GM12878 (cell line): Measurements from ENCODE around the gene PRKAA1. TPM values are rescaled to one million over a fixed set of nuclear protein-coding genes. Genes with fewer than 3 reads are reported as not detected.

Source experiments
- BCLAF1 ChIP-seq: fragments of 450-650 bp; IDR thresholded peaks from 2 replicates; pipeline ENCODE4 v1.6.1; 2017; ENCODE audit warnings: antibody characterized with exemption, mild to moderate bottlenecking, moderate library complexity
- MAX ChIP-seq: IDR thresholded peaks from 2 replicates; pipeline ENCODE4 v1.6.1; 2012; ENCODE audit warnings: low read depth, low read length, improper control_type of control experiment
- MXI1 ChIP-seq: fragments of 150-350 bp; IDR thresholded peaks from 2 replicates; pipeline ENCODE4 v1.6.1; 2011; ENCODE audit warnings: low read depth, mild to moderate bottlenecking, inconsistent platforms, low read length, improper control_type of control experiment
- SKIL ChIP-seq: fragments of 450-650 bp; IDR thresholded peaks from 2 replicates; pipeline ENCODE4 v1.6.1; 2017; ENCODE audit warnings: mild to moderate bottlenecking, low read depth, inconsistent platforms; ENCODE audit not compliant: poor library complexity, severe bottlenecking
- ZBTB4 ChIP-seq: fragments of 450-650 bp; formaldehyde crosslinking; IDR thresholded peaks from 2 replicates; pipeline ENCODE4 v1.4.0; 2022; ENCODE audit warnings: mild to moderate bottlenecking, moderate library complexity
- ZNF622 ChIP-seq: fragments of 450-650 bp; IDR thresholded peaks from 2 replicates; pipeline ENCODE4 v1.6.1; 2017; ENCODE audit warnings: mild to moderate bottlenecking, inconsistent platforms
- polyA plus RNA-seq, 11 experiments: library from polyadenylated mRNA; depleted of rRNA in 4 of 11; unstranded in 6 of 11; stranded (reverse) in 5 of 11; fragments of >200 nt; fragmentation: Nextera tagmentation in 4 of 11; fragmentation: Illumina TruSeq in 1 of 11; extraction: Ambion mirVana in 4 of 11; extraction: Trizol in 1 of 11; gene quantifications; 1 replicate in 1 of 11; 2 replicates in 10 of 11; pipeline versions ENCODE4 v1.2.1 to v1.2.3, GENCODE V29; 2011 to 2016; ENCODE audit warnings: inconsistent platforms in 2 of 11, missing spikeins in 2 of 11, low read depth in 1 of 11
- total RNA-seq, 4 experiments: library from RNA; depleted of rRNA in 3 of 4; stranded (reverse); fragments of >200 nt in 3 of 4; fragmentation: Illumina TruSeq in 1 of 4; extraction: Trizol in 1 of 4; gene quantifications; 2 replicates each; pipeline versions ENCODE4 v1.2.1 to v1.2.3, GENCODE V29; 2013 to 2021
- TF ChIP-seq, protein P1 (sequence below): IDR thresholded peaks from 2 replicates; pipeline ENCODE4 v1.6.1; 2011; ENCODE audit warnings: low read depth, mild to moderate bottlenecking, low read length, moderate library complexity, borderline replicate concordance; ENCODE audit errors: extremely low read depth
- TF ChIP-seq, protein P2 (sequence below): fragments of 150-350 bp; IDR thresholded peaks from 2 replicates; pipeline ENCODE4 v1.6.1; 2016; ENCODE audit warnings: low read depth, low read length

Gene PRKAA1
- total and polyA plus RNA-seq, 10 of the 15 experiments (the other 5 are each of a cell fraction or from before 2014, with no cell fraction given) = 13.6 to 55.5 (median 29.6) TPM

DNA sequence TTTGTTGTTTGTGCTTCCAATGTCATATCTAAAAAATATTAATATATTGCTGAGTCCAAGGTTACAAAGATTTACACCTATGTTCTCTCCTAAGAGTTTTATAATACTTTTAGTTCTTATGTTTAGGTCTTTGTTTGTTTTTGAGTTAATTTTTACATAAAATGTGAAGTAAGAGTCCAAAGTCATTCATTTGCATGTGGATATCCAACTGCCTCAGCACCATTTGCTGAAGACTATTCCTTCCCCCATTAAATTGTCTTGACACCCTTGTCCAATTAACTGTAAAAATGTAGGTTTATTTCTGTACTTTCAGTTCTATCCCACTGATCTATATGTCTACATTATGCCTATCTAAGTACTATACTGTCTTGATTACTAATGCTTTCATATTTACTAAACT, 78.1 kb downstream of the PRKAA1 start (continued):
- no peak for TF ChIP-seq ZBTB4
- TF ChIP-seq MXI1 = no peak
- no peak for TF ChIP-seq BCLAF1
- TF ChIP-seq, protein P1, sequence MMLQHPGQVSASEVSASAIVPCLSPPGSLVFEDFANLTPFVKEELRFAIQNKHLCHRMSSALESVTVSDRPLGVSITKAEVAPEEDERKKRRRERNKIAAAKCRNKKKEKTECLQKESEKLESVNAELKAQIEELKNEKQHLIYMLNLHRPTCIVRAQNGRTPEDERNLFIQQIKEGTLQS = no peak
- no peak for TF ChIP-seq MAX
- TF ChIP-seq, protein P2, sequence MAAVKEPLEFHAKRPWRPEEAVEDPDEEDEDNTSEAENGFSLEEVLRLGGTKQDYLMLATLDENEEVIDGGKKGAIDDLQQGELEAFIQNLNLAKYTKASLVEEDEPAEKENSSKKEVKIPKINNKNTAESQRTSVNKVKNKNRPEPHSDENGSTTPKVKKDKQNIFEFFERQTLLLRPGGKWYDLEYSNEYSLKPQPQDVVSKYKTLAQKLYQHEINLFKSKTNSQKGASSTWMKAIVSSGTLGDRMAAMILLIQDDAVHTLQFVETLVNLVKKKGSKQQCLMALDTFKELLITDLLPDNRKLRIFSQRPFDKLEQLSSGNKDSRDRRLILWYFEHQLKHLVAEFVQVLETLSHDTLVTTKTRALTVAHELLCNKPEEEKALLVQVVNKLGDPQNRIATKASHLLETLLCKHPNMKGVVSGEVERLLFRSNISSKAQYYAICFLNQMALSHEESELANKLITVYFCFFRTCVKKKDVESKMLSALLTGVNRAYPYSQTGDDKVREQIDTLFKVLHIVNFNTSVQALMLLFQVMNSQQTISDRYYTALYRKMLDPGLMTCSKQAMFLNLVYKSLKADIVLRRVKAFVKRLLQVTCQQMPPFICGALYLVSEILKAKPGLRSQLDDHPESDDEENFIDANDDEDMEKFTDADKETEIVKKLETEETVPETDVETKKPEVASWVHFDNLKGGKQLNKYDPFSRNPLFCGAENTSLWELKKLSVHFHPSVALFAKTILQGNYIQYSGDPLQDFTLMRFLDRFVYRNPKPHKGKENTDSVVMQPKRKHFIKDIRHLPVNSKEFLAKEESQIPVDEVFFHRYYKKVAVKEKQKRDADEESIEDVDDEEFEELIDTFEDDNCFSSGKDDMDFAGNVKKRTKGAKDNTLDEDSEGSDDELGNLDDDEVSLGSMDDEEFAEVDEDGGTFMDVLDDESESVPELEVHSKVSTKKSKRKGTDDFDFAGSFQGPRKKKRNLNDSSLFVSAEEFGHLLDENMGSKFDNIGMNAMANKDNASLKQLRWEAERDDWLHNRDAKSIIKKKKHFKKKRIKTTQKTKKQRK = no peak
- TF ChIP-seq ZNF622 = no peak
- no peak for TF ChIP-seq SKIL
